AG04450 (cell line): ENCODE measurements around the gene CHRNA10. TPM values are rescaled to one million over a fixed set of nuclear protein-coding genes. Genes with fewer than 3 reads are reported as not detected.
"Not testable (repeated sequence)": the region's sequence is repeated elsewhere in the genome, so short reads cannot be mapped to it uniquely, and the experiment has no call there.

Source experiments
- CTCF ChIA-PET: fragments of 300-600, 350-600 bp; formaldehyde crosslinking; extraction: SDS; loops from one replicate; lab custom pipeline; 2022; ENCODE audit warnings: antibody characterized with exemption, inconsistent platforms; lab: Charles Lee
- POLR2A ChIA-PET: fragments of 350-600 bp; formaldehyde crosslinking; extraction: SDS; loops from one replicate; lab custom pipeline; 2021; ENCODE audit warnings: antibody characterized with exemption, inconsistent platforms; lab: Yijun Ruan, JAX
- DNase-seq: peaks from one replicate; pipeline ENCODE4 v3.0.0-alpha.2; 2011; ENCODE audit warnings: low read depth, low spot score
- H3K27ac ChIP-seq: one replicate; pipeline ENCODE4 v1.5.1; 2012; ENCODE audit warnings: low read depth, low read length, control low read depth
- H3K27me3 ChIP-seq: one replicate; pipeline ENCODE4 v1.6.0; 2012; ENCODE audit warnings: low read length; ENCODE audit not compliant: control insufficient read depth, insufficient read depth
- H3K4me3 ChIP-seq: 2 replicates; pipeline ENCODE4 v1.5.1; 2011; ENCODE audit warnings: mild to moderate bottlenecking, low read depth, low read length, control low read depth
- H3K9me3 ChIP-seq: 2 replicates; pipeline ENCODE4 v1.5.1; 2012; ENCODE audit warnings: low read length; ENCODE audit not compliant: control insufficient read depth, insufficient read depth
- polyA plus RNA-seq: library from polyadenylated mRNA; depleted of rRNA; stranded (reverse); fragments of >200 nt; gene quantifications from 2 replicates; pipeline ENCODE4 v1.2.3, GENCODE V29; 2011
- TF ChIP-seq, protein P1 (sequence below): IDR thresholded peaks from 2 replicates; pipeline ENCODE4 v1.5.1; 2011; ENCODE audit warnings: low read depth, low read length, control low read depth, inconsistent platforms

CHRNA10 gene
- polyA plus RNA-seq, 1 experiment: 0.25 TPM

DNA sequence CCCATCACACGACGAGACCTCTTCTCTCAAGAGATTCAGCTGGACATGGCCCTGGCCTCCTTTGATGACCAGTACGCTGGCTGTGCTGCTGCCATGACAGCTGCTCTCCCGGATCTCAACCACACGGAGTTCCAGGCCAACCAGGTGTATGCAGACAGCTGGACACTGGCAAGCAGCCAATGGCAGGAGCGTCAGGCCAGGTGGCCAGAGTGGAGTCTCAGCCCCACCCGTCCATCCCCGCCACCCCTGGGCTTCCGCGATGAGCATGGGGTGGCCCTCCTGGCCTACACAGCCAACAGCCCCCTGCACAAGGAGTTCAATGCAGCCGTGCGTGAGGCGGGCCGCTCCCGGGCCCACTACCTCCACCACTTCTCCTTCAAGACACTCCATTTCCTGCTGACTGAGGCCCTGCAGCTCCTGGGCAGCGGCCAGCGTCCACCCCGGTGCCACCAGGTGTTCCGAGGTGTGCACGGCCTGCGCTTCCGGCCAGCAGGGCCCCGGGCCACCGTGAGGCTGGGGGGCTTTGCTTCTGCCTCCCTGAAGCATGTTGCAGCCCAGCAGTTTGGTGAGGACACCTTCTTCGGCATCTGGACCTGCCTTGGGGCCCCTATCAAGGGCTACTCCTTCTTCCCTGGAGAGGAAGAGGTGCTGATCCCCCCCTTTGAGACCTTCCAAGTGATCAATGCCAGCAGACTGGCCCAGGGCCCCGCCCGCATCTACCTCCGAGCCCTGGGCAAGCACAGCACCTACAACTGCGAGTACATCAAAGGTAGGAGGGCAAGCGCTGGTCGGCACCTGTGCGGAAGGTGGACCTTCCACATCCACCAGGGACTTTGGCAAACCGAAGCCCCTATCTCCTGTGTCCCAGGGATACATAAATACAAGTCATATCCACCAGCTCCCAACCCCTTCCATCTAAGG, 11.3 kb downstream of the CHRNA10 start:
- TF ChIP-seq, protein P1, sequence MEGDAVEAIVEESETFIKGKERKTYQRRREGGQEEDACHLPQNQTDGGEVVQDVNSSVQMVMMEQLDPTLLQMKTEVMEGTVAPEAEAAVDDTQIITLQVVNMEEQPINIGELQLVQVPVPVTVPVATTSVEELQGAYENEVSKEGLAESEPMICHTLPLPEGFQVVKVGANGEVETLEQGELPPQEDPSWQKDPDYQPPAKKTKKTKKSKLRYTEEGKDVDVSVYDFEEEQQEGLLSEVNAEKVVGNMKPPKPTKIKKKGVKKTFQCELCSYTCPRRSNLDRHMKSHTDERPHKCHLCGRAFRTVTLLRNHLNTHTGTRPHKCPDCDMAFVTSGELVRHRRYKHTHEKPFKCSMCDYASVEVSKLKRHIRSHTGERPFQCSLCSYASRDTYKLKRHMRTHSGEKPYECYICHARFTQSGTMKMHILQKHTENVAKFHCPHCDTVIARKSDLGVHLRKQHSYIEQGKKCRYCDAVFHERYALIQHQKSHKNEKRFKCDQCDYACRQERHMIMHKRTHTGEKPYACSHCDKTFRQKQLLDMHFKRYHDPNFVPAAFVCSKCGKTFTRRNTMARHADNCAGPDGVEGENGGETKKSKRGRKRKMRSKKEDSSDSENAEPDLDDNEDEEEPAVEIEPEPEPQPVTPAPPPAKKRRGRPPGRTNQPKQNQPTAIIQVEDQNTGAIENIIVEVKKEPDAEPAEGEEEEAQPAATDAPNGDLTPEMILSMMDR: no peak
- ChIA-PET POLR2A (no interaction called here), CTCF (no interaction called here)
- Histone ChIP-seq H3K4me3 (no peak overlapping the region), H3K9me3 (no peaks in the 10 kb centered on the region; the same call in 1 of the 2 replicates), H3K27ac (no peak overlapping the region), H3K27me3 (peaks cover 6% of the 10 kb centered on the region)
- no peak for DNase-seq

DNA sequence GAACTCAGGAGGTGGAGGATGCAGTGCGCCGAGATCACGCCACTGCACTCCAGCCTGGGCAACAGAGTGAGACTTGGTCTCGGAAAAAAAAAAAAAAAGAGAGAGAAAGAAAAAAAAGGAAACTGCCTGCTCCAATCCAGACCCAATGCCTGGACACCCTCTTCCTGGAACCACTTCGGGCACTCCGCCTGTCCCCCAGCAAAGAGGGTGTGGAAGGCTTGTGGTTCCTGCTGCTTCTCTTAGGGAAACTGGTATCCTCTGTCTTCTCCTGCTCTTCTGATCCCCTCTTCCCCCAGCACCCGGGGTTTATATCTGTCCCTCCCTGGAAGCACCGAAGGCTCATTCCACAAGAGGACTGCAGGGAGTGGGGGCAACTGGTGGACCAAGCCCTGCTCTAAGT, 12.9 kb downstream of the CHRNA10 start:
- TF ChIP-seq, protein P1: no peak
- no peaks in the 10 kb centered on the region; the same call in 1 of the 2 replicates for H3K9me3 ChIP-seq
- H3K27me3 ChIP-seq: peaks cover 11% of the 10 kb centered on the region
- ChIA-PET CTCF (no interaction called here), POLR2A (no interaction called here)
- no peak for DNase-seq
- H3K27ac ChIP-seq: no peak overlapping the region
- H3K4me3 ChIP-seq: no peak overlapping the region

DNA sequence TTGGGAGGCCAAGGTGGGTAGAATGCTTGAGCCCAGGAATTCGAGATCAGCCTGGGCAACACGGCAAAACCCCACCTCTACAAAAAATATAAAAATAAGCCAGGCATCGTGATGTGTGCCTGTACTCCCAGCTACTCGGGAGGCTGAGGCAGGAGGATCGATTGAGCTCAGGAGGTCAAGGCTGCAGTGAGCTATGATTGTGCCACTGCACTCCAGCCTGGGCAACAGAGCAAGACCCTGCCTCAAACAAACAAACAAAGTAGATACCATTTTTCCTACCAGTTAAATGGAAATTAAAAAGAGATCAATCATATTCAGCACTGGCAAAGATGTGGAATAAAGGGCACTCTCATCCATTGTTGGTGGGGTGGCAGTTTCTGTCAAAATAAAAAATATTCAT, 13.9 kb downstream of the CHRNA10 start:
- peaks cover 12% of the 10 kb centered on the region for H3K27me3 ChIP-seq
- CTCF ChIA-PET, DNase-seq, POLR2A ChIA-PET, H3K27ac ChIP-seq, H3K9me3 ChIP-seq, H3K4me3 ChIP-seq: not testable (repeated sequence)

DNA sequence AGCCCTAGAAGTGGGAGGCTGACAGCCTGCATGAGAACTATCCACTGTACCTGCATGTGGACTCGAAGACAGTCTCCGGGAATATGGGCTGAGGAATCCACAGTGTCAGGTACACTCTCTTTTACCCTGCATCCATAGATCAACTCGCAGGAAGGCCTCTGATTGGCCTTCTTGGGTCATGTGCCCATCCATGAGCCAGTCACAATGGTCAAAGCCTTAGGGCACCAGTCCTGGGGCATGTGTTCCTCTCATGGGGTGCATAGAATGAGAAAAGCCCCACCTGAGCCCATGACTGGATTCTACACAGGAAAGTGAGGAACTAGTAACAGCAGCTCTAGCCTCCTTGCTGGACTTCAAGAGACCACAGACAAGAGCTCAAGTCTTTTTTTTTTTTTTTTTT, 15.6 kb downstream of the CHRNA10 start:
- H3K9me3 ChIP-seq: no peaks in the 10 kb centered on the region; the same call in 1 of the 2 replicates
- no peak overlapping the region for H3K27ac ChIP-seq
- POLR2A ChIA-PET: no interaction called here
- DNase-seq: no peak
- CTCF ChIA-PET: interaction anchor here (0.7 kb wide), 1 partner anchor 291 kb away, joined by 9 read pairs; no protein-coding TSS in a partner anchor
- peaks cover 12% of the 10 kb centered on the region for H3K27me3 ChIP-seq
- TF ChIP-seq, protein P1: no peak
- no peak overlapping the region for H3K4me3 ChIP-seq

DNA sequence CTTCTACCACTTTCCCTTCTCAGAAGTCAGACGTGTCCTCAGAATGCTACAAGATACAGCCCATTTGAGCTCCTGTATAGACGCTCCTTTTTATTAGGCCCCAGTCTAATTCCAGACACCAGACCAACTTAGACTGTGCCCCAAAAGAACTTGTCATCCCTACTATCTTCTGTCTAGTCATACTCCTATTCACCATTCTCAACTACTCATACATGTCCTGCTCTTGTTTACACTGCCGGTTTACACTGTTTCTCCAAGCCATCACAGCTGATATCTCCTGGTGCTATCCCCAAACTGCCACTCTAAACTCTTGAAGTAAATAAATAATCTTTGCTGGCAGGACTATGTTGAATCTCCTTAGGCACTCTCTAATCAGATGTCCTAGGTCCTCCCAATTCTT, 18.7 kb downstream of the CHRNA10 start:
- peaks cover 17% of the 10 kb centered on the region for H3K27me3 ChIP-seq
- H3K4me3 ChIP-seq, POLR2A ChIA-PET, DNase-seq, CTCF ChIA-PET, H3K9me3 ChIP-seq, H3K27ac ChIP-seq: not testable (repeated sequence)

DNA sequence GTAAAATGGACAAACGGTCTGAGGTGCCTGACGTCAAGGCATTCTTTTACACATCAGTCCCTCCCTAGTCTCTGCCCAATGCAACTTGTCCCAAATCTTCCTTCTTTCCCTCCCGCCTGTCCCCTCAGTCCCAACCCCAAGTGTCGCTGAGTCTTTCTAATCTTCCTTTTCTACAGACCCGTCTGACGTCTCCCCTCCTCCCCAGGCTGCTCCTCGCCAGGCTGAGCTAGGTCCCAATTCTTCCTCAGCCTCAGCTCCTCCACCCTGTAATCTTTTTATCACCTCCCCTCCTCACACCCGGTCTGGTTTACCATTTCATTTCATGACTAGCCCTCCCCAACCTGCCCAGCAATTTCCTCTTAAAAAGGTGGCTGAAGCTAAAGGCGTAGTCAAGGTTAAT, 21.8 kb downstream of the CHRNA10 start:
- H3K4me3 ChIP-seq, CTCF ChIA-PET, POLR2A ChIA-PET, H3K27me3 ChIP-seq, H3K9me3 ChIP-seq, H3K27ac ChIP-seq, DNase-seq: not testable (repeated sequence)

DNA sequence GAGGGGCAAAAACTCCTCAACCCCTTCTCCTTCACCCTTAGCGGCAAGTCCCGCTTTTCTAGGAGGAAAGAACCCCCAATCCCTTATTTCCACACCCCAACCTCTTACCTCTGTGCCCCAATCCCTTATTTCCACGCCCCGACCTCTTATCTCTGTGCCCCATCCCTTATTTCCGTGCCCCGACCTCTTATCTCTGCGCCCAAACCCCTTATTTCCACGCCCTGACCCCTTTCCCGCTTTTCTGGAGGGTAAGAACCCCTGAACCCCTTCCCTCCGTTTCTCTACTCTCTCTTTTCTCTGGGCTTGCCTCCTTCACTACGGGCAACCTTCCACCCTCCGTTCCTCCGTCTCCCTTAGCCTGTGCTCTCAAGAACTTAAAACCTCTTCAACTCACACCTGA, 22.3 kb downstream of the CHRNA10 start:
- POLR2A ChIA-PET: not testable (repeated sequence)

More for the DNA sequence above, 22.3 kb downstream of the CHRNA10 start:
- peaks cover 12% of the 10 kb centered on the region for H3K27me3 ChIP-seq
- H3K27ac ChIP-seq, H3K4me3 ChIP-seq, H3K9me3 ChIP-seq, DNase-seq, CTCF ChIA-PET: not testable (repeated sequence)
